ENCODE data around the gene OGDHL. TPM values are rescaled to one million over a fixed set of nuclear protein-coding genes. Genes with fewer than 3 reads are reported as not detected.

Gene OGDHL
- total RNA-seq, 4 donors from 2014 or later: 0.13 to 0.20 TPM; not detected in 2

DNA sequence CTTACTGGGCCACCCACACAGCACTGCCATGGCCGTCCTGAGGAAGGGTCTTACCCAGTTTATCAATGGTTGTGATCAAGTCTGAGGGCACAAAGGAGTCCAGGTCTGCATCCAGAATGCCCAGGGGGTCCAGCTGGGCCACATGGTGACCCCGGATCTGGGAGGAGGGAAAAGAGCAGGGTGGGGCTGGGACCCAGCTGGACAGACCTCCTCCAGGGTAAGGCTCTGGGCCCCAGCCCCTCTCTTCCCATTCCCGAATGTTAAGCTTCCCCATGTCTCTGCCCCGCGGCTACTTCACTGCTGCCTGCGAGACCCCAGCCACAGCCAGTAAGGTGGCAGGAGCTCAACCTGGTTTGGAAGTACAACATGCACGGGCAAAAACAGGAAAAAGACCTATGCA is 9.5 kb downstream of the OGDHL start:
- TF ChIP-seq POLR2A (IDR thresholded peaks at IDR 0.05) (no peak), CTCF (IDR thresholded peaks at IDR 0.05 in 4 of 5, conservative IDR thresholded peaks at IDR 0.05 in 1 of 5) (no peak)
- no peaks in the 10 kb centered on the region for H3K9me3 ChIP-seq
- H3K27me3 ChIP-seq: no peaks in the 10 kb centered on the region
- in situ Hi-C loops (cut with MboI; ENCODE audit: low sequenced_read_pairs in 4 of 4) (no loop called here), intact Hi-C loops (cut with DNase I; ENCODE audit: low total_unique reads) (no loop called here)
- H3K36me3 ChIP-seq: no peaks in the 10 kb centered on the region
- ATAC-seq (no peak), DNase-seq (no peak)
- H3K27ac ChIP-seq: no peak overlapping the region
- H3K4me1 ChIP-seq: no peaks in the 10 kb centered on the region
- no peak overlapping the region for H3K4me3 ChIP-seq

DNA sequence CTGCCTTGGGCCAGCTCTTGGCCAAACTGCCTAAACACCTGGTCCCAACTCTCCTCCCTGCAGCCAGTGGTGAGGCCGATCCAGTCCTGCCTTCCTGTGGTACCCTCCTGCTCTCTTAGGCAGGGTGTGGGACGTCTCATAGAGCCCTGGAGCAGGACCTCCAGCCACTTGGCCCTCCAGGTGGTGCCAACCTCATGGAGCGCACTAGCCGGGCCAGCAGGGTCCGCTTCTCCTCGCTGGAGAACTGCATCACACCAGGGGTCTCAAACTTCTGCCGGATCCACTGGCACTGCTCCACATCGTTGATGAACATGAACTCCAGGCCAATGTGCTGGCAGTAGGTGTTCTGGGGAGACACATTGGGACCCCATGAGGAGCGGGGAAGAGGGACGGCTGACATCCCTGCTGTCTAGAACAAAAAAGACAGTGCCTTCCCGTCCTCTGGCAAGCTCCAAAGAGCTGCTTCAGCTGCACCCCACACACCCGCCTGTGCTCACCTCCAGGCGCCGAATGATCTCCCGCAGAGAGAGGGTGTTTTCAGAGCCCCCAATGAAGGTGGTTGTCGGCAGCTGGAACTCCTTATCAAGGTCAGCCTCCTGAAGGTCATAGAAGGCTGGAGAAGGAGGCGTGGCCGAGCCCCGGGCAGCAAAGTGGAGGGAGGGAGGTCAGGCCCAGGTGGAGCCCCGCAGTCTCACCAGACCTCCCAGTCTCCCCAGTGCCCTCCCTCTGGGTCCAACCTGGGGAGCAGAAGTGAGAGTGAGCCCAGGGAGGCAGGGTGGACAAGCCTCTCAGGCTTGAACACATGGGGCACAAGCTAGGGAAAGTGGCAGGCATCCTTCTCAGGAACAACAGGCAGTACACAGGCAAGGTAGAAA is 10.2 kb downstream of the OGDHL start:
- in situ Hi-C loops (cut with MboI; ENCODE audit: low sequenced_read_pairs in 4 of 4): no loop called here
- Histone ChIP-seq H3K9me3 (no peaks in the 10 kb centered on the region), H3K36me3 (no peaks in the 10 kb centered on the region), H3K4me3 (no peak overlapping the region), H3K27ac (no peak overlapping the region), H3K27me3 (no peaks in the 10 kb centered on the region), H3K4me1 (no peaks in the 10 kb centered on the region)
- DNase-seq (no peak), ATAC-seq (no peak)
- intact Hi-C loops (cut with DNase I; ENCODE audit: low total_unique reads): no loop called here
- TF ChIP-seq POLR2A (IDR thresholded peaks at IDR 0.05) (no peak), CTCF (IDR thresholded peaks at IDR 0.05 in 4 of 5, conservative IDR thresholded peaks at IDR 0.05 in 1 of 5) (no peak)

GRCh38 chr10:49751216-49751615 is 10.9 kb downstream of the OGDHL start:
- DNase-seq (no peak), ATAC-seq (no peak)
- H3K4me1 ChIP-seq: no peaks in the 10 kb centered on the region
- H3K9me3 ChIP-seq: no peaks in the 10 kb centered on the region
- in situ Hi-C loops (cut with MboI; ENCODE audit: low sequenced_read_pairs in 4 of 4): no loop called here
- H3K27me3 ChIP-seq: no peaks in the 10 kb centered on the region
- H3K36me3 ChIP-seq: no peaks in the 10 kb centered on the region
- intact Hi-C loops (cut with DNase I; ENCODE audit: low total_unique reads): no loop called here
- H3K4me3 ChIP-seq: no peak overlapping the region
- H3K27ac ChIP-seq: no peak overlapping the region
- no peak for TF ChIP-seq CTCF (IDR thresholded peaks at IDR 0.05 in 4 of 5, conservative IDR thresholded peaks at IDR 0.05 in 1 of 5)
- TF ChIP-seq POLR2A (IDR thresholded peaks at IDR 0.05): no peak

DNA sequence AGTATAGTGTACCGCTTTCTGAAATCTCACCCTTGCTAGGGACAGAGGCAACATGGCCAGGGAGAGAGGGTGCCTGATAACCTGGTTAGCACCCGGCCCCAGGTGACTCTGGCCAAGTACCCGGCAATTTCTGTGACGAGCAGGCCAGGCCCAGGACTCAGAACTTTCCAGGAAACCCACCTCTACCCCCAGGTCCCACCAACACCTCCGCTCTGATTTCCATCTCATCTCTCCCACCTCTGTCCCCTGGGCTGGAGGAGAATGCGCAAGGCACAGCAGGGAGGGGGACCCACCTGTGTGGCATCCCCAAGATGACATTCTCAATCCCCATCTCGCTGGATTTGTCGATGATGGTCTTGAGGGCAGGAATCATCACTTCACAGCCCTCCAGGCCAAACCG is 11.6 kb downstream of the OGDHL start:
- Histone ChIP-seq H3K27ac (no peak overlapping the region), H3K4me1 (no peaks in the 10 kb centered on the region), H3K27me3 (no peaks in the 10 kb centered on the region), H3K4me3 (no peak overlapping the region), H3K36me3 (no peaks in the 10 kb centered on the region), H3K9me3 (no peaks in the 10 kb centered on the region)
- DNase-seq (no peak), ATAC-seq (no peak)
- in situ Hi-C loops (cut with MboI; ENCODE audit: low sequenced_read_pairs in 4 of 4) (no loop called here), intact Hi-C loops (cut with DNase I; ENCODE audit: low total_unique reads) (no loop called here)
- TF ChIP-seq POLR2A (IDR thresholded peaks at IDR 0.05): no peak
- no peak for TF ChIP-seq CTCF (IDR thresholded peaks at IDR 0.05 in 4 of 5, conservative IDR thresholded peaks at IDR 0.05 in 1 of 5)
